Transverse colon (tissue), 3 donors: Measurements from ENCODE around the gene RETSAT.

ENCODE experiments used
- POLR2A ChIP-seq: fragments of 450-650 bp; IDR thresholded peaks from one replicate; pipeline ENCODE4 v1.6.1; 2016; ENCODE audit warnings: antibody characterized with exemption, mild to moderate bottlenecking, moderate library complexity
- TF ChIP-seq, protein P1 (sequence below), 5 experiments: fragments of 200-600 bp in 3 of 5; fragments of 450-650 bp in 2 of 5; sonication (generic) in 3 of 5; IDR thresholded peaks; 1 replicate in 2 of 5; 2 replicates in 3 of 5; pipeline ENCODE4 v1.5.1; 2016 to 2017; ENCODE audit warnings: antibody characterized with exemption in 5 of 5, inconsistent platforms in 3 of 5, mild to moderate bottlenecking in 2 of 5, moderate library complexity in 1 of 5

- TF ChIP-seq POLR2A, result no peak
- TF ChIP-seq, protein P1, sequence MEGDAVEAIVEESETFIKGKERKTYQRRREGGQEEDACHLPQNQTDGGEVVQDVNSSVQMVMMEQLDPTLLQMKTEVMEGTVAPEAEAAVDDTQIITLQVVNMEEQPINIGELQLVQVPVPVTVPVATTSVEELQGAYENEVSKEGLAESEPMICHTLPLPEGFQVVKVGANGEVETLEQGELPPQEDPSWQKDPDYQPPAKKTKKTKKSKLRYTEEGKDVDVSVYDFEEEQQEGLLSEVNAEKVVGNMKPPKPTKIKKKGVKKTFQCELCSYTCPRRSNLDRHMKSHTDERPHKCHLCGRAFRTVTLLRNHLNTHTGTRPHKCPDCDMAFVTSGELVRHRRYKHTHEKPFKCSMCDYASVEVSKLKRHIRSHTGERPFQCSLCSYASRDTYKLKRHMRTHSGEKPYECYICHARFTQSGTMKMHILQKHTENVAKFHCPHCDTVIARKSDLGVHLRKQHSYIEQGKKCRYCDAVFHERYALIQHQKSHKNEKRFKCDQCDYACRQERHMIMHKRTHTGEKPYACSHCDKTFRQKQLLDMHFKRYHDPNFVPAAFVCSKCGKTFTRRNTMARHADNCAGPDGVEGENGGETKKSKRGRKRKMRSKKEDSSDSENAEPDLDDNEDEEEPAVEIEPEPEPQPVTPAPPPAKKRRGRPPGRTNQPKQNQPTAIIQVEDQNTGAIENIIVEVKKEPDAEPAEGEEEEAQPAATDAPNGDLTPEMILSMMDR (IDR thresholded peaks at IDR 0.05), result no peak
Observed at GRCh38 chr2:85371045-85371444, 16.7 kb upstream of the RETSAT start.
